Hippocampal formation (tissue), 2 donors: ENCODE data around the gene EIPR1.
"Not testable (repeated sequence)": the region's sequence is repeated elsewhere in the genome, so short reads cannot be mapped to it uniquely, and the experiment has no call there.

Source experiments
- DNase-seq, 2 donors: peaks; one replicate each; lab custom pipeline; 2025; lab: John Stamatoyannopoulos, UW

The EIPR1 gene

DNA sequence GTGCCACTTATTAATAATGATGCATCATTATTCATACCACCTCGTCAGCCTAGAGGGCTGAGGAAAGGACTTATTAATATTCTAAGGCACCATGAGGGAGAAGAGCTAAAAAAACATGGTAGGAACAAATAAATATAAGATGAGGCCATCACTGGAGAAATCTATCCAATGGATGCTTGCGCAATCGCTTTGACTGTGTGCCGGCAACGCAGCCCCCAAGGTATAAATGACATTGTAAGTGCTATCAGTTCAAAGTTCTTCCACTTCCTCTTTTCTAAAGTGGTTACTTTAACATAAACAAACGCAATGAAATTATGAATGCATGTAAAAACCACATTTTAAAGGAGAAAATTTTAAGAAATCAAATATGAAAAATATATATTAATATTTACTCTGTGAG, 164.6 kb downstream of the EIPR1 start:
- DNase-seq = no peak

DNA sequence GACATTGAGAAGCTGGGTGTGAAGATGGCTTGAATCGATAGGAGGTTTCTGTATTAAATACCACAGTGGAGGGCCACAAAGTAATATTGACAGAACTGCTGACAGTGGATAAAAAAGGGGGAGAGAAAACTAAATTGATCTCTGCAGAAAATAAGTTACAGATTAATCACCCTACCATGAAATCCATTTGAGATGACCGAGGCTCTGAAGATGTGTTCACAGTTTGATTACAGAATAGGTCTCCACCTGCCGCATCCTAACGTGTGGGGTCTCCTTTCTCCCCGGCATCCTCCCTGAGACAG, 165.6 kb downstream of the EIPR1 start:
- no peak for DNase-seq

DNA sequence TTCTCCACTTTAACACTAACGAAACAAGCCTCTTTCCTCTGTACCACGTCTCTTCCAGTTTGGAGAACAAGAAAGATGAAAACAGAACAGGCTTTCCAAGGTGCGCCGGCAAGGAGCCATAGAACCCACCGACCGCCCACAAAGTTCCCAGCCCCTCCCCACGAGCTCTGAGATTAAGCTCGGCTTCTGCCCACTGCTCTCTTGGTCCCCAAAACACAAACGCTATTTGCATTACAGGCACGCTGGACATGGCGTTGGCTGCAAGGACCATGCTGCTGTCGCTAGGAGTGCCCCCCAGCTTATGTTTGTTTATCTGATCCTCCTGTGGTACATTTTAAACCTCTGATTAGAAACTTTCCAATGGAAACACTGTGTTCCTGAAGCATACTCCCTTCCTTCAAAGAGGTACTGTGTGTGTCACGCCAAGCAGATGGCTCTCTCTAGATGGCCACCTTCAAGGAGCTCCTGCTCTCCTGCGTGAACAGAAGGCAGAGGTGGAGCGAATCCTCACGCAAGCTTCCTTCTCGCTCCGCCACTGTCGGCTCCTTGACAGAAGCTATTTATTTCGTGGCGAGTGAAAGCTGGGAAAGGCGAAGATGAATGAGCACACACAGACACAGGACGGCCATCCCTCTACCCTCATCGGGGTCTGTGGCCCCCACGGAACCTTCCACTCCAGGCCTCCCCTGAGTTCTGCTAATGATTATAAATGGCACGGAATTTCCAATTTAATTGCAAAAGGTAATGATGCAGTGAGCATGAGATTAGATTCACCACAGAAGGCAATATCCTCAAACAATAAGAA, 166.2 kb downstream of the EIPR1 start:
- no peak for DNase-seq

DNA sequence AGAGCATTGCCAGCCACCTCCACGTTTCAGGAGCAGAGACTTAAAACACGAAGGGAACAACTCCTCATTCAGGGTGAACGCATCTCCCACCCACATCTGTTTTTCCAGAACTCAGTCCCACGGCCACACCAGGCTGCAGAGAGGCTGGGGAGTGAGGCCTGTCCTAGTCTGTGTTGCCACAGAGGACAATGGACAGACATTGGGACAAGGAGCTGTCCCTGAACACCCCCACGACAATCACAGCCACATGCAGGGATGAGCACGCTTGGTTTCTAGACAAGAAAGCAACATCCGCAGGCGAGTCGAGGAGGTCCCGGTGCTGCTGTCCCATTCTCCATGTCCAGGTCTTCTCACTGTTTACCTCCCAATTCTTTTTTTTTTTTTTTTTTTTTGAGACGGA, 167.4 kb downstream of the EIPR1 start:
- DNase-seq = no peak

DNA sequence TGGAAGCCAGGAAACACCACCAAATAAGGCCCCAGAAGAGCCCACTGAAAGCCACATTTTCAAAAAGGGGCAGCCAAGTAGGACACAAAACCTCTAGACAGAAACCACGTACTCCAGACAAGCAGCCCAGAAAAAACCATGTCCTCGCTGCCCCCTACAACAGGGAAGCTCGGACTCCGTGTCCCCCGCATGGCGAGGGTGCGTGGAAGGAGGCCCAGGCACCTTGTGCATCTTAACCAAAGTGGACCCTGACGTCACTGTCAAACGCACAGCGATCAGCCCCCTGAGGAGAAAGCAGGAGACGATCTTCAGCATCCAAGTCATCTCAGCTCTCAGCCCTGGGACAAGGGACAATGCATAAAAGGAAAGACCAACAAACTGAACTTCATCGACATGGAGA, 168.4 kb downstream of the EIPR1 start:
- no peak for DNase-seq

DNA sequence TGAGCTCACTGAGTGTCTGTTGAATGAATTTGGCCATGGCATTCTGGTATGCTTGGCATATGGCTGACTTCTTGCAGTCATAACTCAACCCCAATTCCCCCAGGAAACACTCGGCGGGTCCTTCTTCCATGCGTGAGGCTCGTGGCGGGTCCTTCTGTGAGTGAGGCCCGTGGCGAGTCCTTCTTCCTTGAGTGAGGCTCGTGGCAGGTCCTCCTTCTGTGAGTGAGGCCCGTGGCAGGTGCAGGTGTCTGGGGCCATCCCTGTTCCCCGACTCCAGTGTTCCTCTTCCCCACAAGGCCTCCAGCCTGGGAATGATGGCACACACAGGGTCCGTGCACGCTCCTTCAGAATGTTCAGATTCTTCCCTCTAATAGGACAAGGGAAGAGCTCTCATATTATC, 169.0 kb downstream of the EIPR1 start:
- DNase-seq = no peak

DNA sequence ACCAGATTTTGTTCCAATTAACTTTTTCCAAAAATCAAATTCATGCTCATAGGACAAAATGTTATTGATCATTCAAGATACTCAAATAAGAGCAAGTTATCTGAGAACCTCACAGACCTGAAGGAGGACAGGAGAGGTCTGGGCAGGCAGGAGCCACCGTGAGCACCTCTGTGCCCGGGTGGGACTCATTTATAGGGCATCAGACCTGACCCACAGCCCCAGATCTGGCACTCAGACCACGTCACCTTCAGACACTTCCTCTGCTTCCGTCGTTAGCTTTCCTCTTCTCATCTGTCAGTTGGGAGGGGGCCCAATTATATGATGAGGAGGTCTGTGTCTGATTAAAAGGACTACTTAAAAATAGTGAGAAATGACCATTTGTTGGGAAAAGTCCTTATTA, 169.4 kb downstream of the EIPR1 start:
- DNase-seq = no peak

DNA sequence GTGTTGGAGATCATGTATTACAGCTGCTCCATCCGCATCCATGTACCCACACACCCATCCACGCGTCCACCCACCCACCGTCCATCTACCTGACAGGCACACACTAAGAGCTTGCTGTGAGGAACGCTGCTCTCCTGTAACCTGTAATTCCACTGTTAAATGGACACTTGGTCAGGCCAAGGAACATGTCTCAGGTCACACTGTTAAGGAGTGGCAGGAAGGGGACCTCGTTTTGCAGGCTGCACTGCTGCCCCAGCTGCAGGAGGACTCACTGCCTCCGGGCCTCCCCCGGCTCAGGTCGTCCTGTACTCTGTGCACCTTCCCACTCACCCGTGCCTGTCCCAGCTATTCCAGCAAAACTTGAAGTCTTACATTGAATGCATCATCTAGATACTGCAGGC, 170.5 kb downstream of the EIPR1 start:
- DNase-seq = no peak

DNA sequence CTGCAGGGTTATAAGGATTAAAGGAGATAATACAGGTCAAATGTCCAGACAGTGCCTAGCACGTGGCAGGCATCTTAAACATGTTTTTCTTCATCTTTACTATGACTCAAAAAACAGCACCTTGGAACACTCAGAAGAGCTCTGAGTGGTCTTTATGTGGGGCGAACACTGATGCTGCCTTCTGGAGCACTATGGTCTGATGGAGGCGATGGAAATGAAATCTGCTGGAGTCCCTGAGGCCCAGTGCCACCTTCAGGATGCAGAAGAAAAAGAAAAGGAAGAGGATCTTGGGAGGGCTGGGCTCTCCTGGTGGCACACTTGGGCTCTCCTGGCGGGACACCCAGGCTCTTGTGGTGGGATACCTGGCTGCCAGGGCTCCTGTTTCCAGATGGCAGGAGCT, 171.8 kb downstream of the EIPR1 start:
- no peak for DNase-seq

DNA sequence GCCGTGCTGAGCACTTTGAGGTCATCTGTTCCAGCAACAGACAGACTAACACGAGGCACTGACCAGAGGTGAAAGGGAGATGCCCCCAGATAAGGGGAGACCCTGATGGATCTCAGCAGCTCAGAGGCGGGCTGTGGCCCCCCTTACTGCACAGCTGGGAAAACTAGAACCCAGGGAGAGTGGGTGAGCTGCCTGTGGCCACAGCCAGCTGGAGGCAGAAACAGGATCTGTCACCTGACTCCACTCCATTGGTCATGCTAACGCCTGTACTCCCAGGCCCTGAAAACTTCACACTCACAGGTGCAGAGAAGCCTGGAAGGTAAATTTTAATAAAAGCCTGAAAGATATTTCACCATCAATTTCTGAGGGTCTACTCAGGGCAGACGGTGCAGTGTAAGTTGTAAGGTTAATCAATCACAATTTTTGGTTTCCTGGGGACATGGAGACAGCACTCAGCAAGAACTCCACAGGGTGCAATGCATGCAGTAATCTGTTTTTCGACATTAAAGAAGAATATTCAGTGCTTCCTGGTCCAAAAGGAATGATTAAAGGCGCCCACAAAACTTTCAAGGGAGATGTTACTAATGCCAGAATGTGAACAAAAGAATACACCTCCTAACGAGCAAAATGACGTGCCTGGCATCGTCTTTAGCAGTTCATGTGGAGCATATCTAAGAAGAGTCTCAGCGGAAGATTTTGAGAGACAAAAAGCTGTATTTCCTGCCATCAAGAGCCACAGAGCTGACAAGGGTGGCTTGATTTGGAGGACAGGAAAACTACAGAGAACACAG, 173.4 kb downstream of the EIPR1 start:
- no peak for DNase-seq

DNA sequence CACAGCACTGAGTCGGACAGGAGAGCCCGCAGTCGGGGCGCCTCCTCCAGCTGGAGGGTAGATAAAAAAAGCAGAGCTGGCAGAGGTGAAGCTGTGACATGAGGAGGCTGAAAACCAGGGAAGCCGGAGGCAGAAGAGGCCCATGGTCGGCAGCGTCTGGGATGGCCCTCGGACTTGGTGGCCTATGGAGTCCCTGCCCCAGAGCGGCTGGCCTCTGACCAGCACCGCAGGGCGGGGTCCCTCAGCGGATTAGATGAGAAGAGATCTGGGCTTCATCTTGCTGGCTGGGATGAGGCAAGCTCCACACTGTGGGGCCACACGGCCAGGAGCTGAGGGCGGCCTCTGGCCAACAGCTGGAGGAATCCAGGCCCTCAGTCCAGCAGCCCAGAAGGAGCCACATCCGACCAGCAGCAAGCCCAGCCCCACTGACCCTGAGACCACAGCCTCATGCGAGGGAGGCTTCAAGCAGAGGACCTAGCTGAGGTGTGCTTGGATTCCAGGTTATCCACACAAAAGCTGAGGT, 174.1 kb downstream of the EIPR1 start:
- no peak for DNase-seq

DNA sequence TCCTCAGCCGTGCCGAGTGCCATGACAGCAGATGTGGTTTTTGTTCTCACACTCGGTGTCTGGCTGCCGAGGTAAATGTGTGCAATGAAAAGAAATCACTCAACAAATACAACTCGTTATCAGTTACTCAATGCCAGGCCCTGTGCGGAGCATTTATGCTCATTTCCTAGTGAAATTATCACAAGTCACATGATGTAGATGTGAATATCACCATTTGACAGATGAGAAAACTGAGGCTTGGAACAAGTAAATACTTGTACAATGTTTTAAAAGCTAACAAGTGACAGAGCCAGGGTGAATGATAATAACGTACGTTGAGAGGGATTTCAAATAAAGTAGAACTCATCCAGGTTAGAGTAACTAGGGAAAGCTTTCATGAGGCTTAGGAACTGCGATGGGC, 174.7 kb downstream of the EIPR1 start:
- DNase-seq = no peak

DNA sequence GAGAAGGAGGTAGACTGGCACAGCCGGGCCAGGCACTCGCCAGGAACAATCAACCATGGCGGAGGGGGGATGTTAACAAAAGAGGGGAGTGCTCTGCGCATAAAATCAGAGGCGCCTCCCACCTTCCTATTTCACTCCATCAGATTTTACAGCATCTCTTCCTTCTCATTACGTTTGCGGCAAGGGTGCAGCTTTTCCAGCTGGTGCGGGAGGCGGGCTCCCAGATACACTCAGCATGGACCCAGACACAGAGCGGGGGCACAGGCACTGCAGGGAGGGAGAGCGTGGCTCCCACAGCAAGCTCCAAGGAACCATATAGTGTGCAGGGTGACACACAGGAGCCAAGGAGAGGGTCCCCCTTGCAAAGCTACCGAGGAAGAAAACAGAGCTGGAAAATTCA, 176.3 kb downstream of the EIPR1 start:
- DNase-seq = peak in 1 of 2 donors; percentile 22

DNA sequence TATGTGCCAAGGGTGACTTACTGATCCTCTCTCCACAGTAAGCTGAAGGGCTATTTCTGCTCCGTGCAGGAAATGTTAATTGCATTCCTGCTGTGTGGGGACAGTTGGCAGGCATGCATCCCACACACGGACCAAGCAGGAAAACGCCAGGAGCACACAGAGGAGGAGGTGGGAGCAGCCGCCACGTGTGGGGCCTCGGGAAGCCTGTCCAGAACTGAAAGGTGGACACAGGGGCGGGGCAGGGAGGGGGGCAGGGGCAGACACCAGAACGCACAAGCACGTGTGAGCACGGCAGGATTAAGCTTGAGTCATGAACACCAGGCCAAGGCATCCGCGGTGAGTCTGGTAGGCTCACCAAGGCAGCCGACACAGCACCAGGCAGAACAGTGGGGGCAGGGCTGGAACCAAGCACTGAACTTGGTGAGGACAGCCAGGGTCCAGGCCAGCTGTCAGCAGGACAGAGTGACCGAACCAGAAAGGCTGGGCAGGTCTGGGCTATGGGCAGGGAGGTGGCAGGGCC, 177.1 kb downstream of the EIPR1 start:
- DNase-seq = no peak

DNA sequence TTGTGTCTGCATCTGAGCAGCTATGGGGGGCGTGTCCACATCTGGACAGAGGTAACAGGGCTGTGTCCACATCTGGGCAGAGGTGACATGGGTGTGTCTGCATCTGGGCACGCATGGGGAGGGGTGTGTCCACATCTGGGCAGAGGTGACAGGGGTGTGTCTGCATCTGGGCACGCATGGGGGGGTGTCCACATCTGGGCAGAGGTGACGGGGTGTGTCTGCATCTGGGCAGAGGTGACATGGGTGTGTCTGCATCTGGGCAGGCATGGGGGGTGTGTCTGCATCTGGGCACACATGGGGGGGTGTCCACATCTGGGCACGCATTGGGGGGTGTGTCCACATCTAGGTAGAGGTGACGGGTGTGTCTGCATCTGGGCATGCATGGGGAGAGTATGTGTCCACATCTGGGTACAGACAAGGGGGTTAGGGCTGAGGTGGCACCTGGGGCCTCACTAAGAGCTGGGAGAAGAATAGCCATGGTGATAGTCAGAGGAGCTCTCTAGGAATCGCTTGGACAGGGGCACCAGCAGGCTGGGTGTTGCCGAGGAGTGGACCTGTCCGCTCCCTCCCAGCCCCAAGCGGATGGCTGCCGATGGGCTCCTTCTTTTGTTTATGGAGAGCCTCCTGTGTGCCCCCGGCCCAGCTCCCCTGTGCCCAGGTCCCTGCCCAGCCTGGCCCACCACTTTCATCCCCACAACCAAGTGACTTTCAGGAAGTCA, 177.8 kb downstream of the EIPR1 start:
- no peak for DNase-seq

DNA sequence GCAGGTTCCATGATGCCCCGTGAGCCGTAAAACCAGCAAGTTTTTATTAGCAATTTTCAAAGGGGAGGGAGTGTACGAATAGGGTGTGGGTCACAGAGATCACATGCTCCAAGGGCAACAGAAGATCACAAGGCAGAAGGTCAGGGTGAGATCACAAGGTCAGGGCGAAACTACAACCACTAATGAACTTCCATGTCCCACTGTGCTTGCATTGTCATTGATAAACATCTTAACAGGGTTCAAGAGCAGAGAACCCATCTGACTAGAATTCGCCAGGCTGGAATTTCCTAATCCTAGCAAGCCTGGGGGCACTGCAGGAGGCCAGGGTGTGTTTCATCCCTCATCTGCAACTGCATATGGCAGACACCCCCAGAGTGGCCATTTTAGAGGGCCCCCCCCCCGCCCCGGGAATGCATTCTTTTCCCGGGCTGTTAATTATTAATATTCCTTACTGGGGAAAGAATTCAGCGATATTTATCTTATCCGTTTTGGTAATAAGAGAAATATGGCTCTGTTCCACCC, 178.9 kb downstream of the EIPR1 start:
- not testable (repeated sequence) for DNase-seq

DNA sequence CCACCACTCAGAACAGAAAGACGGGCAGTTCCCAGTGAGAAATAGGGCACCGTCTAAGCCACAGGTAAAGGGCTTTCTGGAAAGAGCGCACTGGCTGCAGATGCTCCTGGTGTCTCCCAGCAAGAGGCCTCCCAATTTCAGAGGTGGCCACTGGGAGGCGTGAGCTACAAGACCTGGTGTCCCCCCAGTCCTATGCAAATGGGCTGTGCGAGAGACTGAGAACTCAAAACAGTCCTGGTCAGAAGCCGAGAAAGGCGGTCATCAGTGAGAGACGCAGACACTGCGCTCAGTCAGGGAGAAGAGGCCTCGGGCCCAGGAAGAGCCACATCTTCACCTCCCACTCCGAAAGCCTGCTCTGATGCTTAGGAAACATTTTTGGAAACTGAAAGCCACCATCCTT, 179.5 kb downstream of the EIPR1 start:
- DNase-seq = no peak

DNA sequence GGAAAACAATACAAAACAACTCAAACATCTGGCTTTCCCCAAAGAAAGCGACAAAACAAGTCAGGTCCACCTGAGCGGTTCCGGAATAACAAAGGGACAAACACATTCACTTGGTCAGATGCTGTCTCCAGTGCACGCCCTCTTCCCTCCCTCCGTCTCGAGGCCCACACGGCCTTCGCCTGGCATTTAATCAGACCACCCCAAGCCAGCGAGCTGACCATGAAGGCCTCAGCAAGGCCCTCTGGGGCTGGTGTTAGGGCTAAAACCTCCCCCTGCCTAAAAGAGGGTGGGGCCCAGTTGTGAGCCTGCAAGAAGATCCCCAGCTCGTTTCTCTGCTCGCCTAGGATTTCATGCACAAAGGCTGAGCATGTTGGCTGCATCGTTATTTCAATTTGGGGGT, 180.3 kb downstream of the EIPR1 start:
- no peak for DNase-seq

DNA sequence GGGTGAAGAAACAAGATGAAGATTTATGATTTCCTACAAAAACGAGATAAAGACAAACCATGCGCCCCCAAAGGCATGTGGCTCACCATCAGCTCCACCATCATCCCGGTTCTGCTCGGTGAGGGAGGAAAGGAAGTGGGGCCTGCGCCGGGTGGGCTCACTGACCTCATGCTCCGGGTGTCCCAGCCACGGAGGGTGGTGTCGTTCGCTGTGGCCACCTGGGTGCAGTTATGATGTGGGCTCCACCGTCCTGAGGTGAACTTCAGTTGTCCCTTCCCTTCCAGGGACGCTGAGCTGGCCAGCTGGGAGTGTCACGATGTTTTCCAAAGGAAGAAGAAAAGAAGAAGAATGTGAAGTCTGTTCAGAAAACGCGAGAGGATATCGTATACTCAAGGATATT, 180.9 kb downstream of the EIPR1 start:
- no peak for DNase-seq

DNA sequence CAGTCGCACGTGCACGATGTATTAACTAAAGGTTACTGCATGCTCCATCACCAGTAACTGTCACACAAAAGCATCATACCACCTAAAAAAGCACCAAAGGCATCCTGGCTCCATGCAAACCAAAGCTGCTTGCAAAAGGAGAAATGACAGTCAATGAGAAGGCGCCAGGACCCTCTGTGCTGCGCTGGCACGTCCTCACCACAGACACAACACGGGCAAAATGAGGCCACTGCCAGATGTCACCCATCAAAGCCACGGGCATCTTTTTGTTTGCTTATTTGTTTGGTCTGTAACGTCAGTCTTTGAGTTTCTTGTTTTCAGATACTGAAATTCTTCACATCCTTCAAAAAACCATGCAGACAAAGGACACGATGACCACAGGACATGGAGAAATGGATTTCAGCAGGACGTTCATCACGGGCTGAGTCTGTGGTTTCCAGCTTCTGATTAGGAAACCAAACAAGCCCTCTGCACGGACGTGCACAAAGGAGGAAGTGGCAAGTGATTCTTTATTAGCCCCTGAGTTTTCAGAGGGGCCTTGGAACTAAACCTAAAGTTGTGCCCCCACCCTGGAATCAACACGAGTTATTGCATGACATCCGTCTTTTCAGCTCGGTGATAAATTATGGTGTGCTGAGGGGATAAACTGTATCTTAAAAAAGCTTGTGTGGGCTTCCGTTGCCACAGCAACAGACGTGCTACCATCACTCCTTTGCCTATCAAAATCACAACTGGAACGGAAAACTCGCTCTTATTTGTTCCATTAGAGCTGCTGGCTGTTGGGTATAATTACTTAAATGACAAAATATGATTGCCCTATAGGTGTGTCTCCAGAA, 181.8 kb downstream of the EIPR1 start:
- DNase-seq = no peak

DNA sequence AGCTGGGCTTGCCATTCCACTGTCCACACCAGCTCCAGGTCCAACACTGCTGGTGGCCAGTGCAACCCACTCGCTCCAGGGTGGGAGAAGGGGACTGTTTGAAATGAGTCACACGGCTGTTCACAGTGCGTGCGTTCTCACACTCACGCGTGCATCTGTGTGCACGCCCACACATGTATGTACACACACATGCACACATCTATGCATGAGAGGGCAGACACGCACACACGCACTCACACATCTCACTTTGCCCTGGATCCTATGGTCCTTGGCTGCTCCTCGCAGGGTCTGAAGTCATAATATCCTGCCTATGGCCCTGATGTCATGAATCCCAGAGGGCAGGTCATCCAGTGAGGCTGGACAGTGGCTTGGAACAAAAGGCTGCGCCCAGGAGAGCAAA, 182.8 kb downstream of the EIPR1 start:
- DNase-seq = no peak
